ENCODE data around the gene CFAP210.

DNA sequence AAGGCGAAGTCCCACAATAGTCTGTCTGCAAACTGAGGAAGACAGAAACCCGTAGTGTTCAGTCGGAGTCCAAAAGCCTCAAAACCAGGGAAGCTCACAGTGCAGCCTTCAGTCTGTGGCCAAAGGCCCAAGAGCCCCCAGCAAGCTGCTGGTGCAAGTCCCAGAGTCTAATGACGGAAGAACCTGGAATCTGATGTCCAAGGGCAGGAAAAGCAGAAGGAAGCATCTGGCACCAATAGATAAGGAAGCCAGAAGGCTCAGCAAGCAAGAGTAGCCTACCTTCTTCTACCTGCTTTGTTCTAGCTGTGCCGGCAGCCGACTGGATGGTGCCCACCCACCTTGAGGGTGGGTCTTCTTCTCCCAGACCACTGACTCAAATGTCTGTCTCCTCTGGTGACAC is 21.8 kb downstream of the CFAP210 start:
- TF ChIP-seq, protein P1, sequence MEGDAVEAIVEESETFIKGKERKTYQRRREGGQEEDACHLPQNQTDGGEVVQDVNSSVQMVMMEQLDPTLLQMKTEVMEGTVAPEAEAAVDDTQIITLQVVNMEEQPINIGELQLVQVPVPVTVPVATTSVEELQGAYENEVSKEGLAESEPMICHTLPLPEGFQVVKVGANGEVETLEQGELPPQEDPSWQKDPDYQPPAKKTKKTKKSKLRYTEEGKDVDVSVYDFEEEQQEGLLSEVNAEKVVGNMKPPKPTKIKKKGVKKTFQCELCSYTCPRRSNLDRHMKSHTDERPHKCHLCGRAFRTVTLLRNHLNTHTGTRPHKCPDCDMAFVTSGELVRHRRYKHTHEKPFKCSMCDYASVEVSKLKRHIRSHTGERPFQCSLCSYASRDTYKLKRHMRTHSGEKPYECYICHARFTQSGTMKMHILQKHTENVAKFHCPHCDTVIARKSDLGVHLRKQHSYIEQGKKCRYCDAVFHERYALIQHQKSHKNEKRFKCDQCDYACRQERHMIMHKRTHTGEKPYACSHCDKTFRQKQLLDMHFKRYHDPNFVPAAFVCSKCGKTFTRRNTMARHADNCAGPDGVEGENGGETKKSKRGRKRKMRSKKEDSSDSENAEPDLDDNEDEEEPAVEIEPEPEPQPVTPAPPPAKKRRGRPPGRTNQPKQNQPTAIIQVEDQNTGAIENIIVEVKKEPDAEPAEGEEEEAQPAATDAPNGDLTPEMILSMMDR (IDR thresholded peaks at IDR 0.05): no peak
- no peak for TF ChIP-seq POLR2A (IDR thresholded peaks at IDR 0.05)
